OCI-LY1 (cell line): Measurements from ENCODE around the gene PRADC1.

Source experiments
- H2AFZ ChIP-seq: fragments of 200-600 bp; sonication (generic), shearing (Covaris generic); 2 replicates; pipeline ENCODE4 v1.6.0; 2014; ENCODE audit warnings: antibody characterized with exemption, mild to moderate bottlenecking, low read length
- H3F3A ChIP-seq: fragments of 200-600 bp; sonication (generic), shearing (Covaris generic); 2 replicates; pipeline ENCODE4 v1.6.0; 2014; ENCODE audit warnings: mild to moderate bottlenecking, antibody characterized with exemption, low read length, moderate library complexity; ENCODE audit not compliant: insufficient read depth
- H3K27ac ChIP-seq: fragments of 200-600 bp; sonication (generic); 2 replicates; pipeline ENCODE4 v1.5.1; 2014; ENCODE audit warnings: low read length, mixed run types, mild to moderate bottlenecking, low read depth; ENCODE audit not compliant: poor library complexity, severe bottlenecking
- H3K27me3 ChIP-seq: fragments of 200-600 bp; sonication (generic); 2 replicates; pipeline ENCODE4 v1.6.0; 2014; ENCODE audit warnings: antibody characterized with exemption, mild to moderate bottlenecking, low read length, moderate library complexity; ENCODE audit not compliant: insufficient read depth
- H3K36me3 ChIP-seq: fragments of 200-600 bp; sonication (generic); 2 replicates; pipeline ENCODE4 v1.6.1; 2014; ENCODE audit warnings: mild to moderate bottlenecking, antibody characterized with exemption, low read length, moderate library complexity, mixed read lengths; ENCODE audit not compliant: insufficient read depth
- H3K4me1 ChIP-seq: fragments of 200-600 bp; sonication (generic); 2 replicates; pipeline ENCODE4 v1.5.1; 2014; ENCODE audit warnings: mild to moderate bottlenecking, low read length, moderate library complexity; ENCODE audit not compliant: insufficient read depth, severe bottlenecking
- H3K4me2 ChIP-seq: fragments of 200-600 bp; sonication (generic), shearing (Covaris generic); 2 replicates; pipeline ENCODE4 v1.6.1; 2014; ENCODE audit warnings: low read length
- H3K4me3 ChIP-seq: fragments of 200-600 bp; sonication (generic); 2 replicates; pipeline ENCODE4 v1.5.1; 2014; ENCODE audit warnings: low read length, low read depth, mild to moderate bottlenecking, mixed read lengths; ENCODE audit not compliant: poor library complexity, severe bottlenecking
- H3K79me2 ChIP-seq: fragments of 200-600 bp; shearing (Covaris generic); 2 replicates; pipeline ENCODE4 v1.6.1; 2016; ENCODE audit warnings: mixed run types, low read length, mixed read lengths; ENCODE audit not compliant: insufficient read depth
- H3K9ac ChIP-seq: fragments of 200-600 bp; sonication (generic), shearing (Covaris generic); 2 replicates; pipeline ENCODE4 v1.6.1; 2014; ENCODE audit warnings: mild to moderate bottlenecking, low read length, mixed read lengths
- H3K9me2 ChIP-seq: fragments of 200-600 bp; sonication (generic), shearing (Covaris generic); 2 replicates; pipeline ENCODE4 v1.6.1; 2014; ENCODE audit warnings: low read depth, mild to moderate bottlenecking, low read length, mixed read lengths
- H3K9me3 ChIP-seq: fragments of 200-600 bp; shearing (Covaris generic); 2 replicates; pipeline ENCODE4 v1.6.1; 2014; ENCODE audit warnings: low read length, mixed read lengths
- H4K20me1 ChIP-seq: fragments of 200-600 bp; sonication (generic), shearing (Covaris generic); 2 replicates; pipeline ENCODE4 v1.6.0; 2016; ENCODE audit warnings: mild to moderate bottlenecking, low read length; ENCODE audit not compliant: insufficient read depth
- EZH2 ChIP-seq: fragments of 200-600 bp; sonication (generic), shearing (Covaris generic); IDR thresholded peaks from 2 replicates; pipeline ENCODE4 v1.8.0; 2017; ENCODE audit warnings: borderline replicate concordance, mixed run types, mild to moderate bottlenecking, antibody characterized with exemption, low read length, moderate library complexity, mixed read lengths
- TF ChIP-seq, protein P1 (sequence below): fragments of 200-600 bp; sonication (generic), shearing (Covaris generic); IDR thresholded peaks from 2 replicates; pipeline ENCODE4 v1.5.1; 2017; ENCODE audit warnings: mild to moderate bottlenecking, antibody characterized with exemption, low read length, moderate library complexity, mixed read lengths

Gene PRADC1

DNA sequence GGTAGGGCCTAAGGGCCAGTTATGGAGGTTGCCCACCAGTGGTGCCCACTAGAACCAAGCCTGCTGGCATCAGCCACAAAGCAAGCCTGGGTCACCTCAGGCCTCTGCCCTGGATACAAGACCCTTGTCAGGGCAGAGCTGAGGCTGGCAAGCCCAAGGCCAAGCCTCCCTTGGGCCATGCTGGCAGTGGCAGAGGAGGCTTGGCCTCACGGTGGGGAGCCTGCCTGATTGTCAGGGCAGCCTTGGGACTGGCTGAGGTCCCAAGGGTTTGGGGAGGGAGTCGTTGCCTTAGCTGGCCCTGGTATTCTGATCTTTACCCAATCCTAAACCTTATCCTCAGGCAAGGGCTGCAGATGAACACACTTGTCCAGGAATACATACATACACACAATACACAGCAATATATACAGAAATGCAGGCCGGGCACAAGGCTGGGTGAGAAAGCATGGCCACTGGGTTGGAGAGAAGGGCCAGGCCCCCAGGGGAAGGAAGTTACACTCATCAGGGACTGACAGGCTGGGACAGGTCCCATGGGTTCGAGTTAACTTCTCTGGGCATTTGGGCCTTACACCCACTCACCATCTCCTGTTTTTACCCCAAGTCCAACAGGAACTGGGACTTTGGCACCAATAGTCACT lies 22.1 kb upstream of the PRADC1 start:
- Histone ChIP-seq H3K9ac (no peak overlapping the region), H3K4me3 (no peak overlapping the region), H3K79me2 (no peaks in the 10 kb centered on the region), H3K9me3 (no peaks in the 10 kb centered on the region), H3K27me3 (no peaks in the 10 kb centered on the region), H3K36me3 (peaks cover 92% of the 10 kb centered on the region), H3K4me1 (no peaks in the 10 kb centered on the region), H4K20me1 (no peaks in the 10 kb centered on the region), H3K4me2 (no peak overlapping the region), H2AFZ (no peak overlapping the region), H3F3A (peaks cover 7% of the 10 kb centered on the region), H3K9me2 (no peaks in the 10 kb centered on the region), H3K27ac (no peak overlapping the region)
- TF ChIP-seq EZH2 = no peak
- TF ChIP-seq, protein P1, sequence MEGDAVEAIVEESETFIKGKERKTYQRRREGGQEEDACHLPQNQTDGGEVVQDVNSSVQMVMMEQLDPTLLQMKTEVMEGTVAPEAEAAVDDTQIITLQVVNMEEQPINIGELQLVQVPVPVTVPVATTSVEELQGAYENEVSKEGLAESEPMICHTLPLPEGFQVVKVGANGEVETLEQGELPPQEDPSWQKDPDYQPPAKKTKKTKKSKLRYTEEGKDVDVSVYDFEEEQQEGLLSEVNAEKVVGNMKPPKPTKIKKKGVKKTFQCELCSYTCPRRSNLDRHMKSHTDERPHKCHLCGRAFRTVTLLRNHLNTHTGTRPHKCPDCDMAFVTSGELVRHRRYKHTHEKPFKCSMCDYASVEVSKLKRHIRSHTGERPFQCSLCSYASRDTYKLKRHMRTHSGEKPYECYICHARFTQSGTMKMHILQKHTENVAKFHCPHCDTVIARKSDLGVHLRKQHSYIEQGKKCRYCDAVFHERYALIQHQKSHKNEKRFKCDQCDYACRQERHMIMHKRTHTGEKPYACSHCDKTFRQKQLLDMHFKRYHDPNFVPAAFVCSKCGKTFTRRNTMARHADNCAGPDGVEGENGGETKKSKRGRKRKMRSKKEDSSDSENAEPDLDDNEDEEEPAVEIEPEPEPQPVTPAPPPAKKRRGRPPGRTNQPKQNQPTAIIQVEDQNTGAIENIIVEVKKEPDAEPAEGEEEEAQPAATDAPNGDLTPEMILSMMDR = no peak

DNA sequence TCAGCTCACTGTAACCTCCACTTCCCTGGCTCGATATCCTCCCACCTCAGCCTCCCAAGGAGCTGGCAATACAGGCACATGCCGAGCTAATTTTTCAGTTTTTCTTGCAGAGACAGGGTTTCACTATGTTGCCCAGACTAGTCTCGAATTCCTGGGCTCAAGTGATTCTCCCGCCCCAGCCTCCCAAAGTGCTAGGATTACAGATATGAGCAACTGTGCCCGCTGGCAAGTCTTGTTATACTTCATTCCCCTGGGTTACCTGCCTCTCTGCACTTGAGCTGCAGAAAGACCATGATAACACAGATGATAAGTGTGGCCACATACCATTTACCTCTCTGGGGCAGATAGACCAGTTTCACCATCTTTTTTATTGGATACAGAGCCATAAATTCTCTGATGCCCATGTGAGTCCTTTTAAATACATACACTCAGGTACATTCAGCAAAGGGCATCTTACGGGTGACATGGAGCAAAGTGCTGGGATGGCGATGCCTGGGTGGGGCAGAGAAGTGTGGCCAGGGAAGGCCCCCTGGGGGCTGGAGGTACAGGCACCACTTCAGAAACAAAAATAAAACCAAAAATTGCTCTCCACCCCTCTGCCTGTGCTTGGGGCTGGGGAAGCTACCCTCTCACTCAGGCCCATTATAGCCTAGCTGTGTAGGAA lies 21.4 kb upstream of the PRADC1 start:
- TF ChIP-seq EZH2 = no peak
- TF ChIP-seq, protein P1 = no peak
- no peak overlapping the region for H2AFZ ChIP-seq
- no peaks in the 10 kb centered on the region for H3K79me2 ChIP-seq
- no peak overlapping the region for H3K4me3 ChIP-seq
- H3F3A ChIP-seq = peaks cover 7% of the 10 kb centered on the region
- peak overlapping the region; percentile 53 for H3K27ac ChIP-seq
- no peaks in the 10 kb centered on the region for H3K27me3 ChIP-seq
- H3K4me2 ChIP-seq = no peak overlapping the region
- no peaks in the 10 kb centered on the region for H3K9me2 ChIP-seq
- no peak overlapping the region for H3K9ac ChIP-seq
- H3K36me3 ChIP-seq = peaks cover 92% of the 10 kb centered on the region
- H4K20me1 ChIP-seq = no peaks in the 10 kb centered on the region
- no peaks in the 10 kb centered on the region for H3K9me3 ChIP-seq
- H3K4me1 ChIP-seq = no peaks in the 10 kb centered on the region

DNA sequence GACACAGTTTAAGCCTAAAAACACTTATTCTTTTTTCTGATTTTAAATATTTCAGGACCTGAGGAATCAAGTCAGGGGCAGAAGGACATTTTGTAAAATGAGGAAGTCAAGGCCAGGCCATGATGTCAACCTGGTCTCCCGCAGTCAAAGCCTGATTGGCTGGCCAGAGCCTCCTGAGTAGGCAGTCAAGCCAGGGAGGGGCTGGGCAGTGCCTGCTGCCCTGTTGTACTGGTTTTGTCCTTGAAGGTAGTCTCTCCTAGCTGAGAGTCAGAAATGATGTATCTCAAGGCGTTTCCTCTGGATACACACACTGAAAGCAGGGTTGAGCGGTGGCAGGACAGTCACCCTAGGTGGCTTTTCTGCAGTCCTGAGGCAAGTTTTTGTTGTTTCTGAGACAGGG lies 20.9 kb upstream of the PRADC1 start:
- Histone ChIP-seq H2AFZ (no peak overlapping the region), H3K36me3 (peaks cover 92% of the 10 kb centered on the region), H3K79me2 (no peaks in the 10 kb centered on the region), H3F3A (peaks cover 7% of the 10 kb centered on the region), H3K27ac (peak overlapping the region; percentile 53), H4K20me1 (no peaks in the 10 kb centered on the region), H3K9ac (no peak overlapping the region), H3K9me2 (no peaks in the 10 kb centered on the region), H3K9me3 (no peaks in the 10 kb centered on the region), H3K4me3 (no peak overlapping the region), H3K4me2 (no peak overlapping the region), H3K4me1 (no peaks in the 10 kb centered on the region), H3K27me3 (no peaks in the 10 kb centered on the region)
- TF ChIP-seq, protein P1 = no peak
- TF ChIP-seq EZH2 = no peak
